GM18519 (cell line): ENCODE data around the gene PPP1CA.

ENCODE experiments used
- ATAC-seq: cut with Tn5 transposase; IDR thresholded peaks from one replicate; pipeline ENCODE4 v1.9.1; 2021; ENCODE audit warnings: mild to moderate bottlenecking, moderate library complexity; ENCODE audit not compliant: unreplicated experiment, low FRiP score

PPP1CA gene

GRCh38 chr11:67401495-67402191 lies at the start of gene PPP1CA:
TSS of gene PPP1CA (minus strand) at chr11:67401858. CDS start at chr11:67401782, 76 bp downstream.
- ATAC-seq: peak; percentile 32

GRCh38 chr11:67450796-67451657 lies 49.4 kb upstream of the PPP1CA start:
- ATAC-seq: no peak

DNA sequence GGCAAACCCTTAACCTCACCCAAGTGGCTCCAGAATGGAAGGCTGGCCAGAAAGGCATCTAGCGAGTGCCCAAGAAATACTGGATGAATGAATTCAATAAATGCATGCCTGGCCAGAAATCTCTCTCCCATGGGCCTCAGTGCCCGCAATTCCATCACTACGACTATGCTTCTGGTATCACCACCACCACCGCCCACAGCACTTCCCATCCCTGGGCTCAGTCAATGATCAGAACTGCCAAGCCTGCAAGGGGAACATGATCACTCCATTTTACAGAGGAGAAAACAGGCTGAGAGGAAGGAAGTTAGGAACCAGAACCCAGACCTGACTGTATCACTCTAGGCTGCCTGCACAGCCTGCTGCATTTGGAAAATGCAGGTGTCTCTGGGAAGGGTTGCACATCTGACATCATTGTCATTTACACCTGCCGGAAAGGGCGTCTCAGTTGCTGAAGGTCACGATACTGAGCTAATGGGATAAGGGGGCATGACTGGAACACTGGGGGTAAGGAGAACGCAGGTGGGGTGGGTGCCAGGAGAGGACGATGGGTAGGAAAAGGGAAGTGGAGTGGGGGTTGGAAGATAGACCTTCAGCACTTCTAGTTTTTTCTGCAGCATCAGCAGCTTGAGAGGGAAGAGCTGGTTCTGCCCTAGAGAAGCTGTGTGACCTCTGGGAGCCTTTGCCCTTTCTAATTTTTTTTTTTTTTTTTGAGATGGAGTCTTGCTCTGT lies 47.6 kb upstream of the PPP1CA start:
- ATAC-seq: no peak

DNA sequence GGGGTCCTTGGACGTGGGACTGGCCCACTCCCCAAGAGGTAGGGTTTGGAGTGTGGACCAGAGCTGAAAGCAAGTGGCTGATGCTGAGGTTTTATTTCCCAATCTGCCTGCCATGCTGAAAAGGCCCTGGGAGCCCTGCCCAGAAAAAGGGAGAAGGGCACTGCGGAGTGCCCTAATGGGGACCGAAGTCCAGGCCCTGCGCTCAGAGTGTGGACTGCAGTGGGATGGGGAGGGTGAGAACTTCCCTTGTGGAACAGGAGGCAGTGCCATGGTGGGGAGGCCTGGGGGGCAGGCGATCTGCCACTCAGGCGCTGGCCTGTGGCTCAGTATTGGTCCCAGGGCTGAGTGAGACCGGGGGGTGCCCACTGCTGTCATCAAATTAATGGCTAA lies 46.6 kb upstream of the PPP1CA start:
- no peak for ATAC-seq

- ATAC-seq: no peak
Measured at GRCh38 chr11:67445515-67445914, 43.9 kb upstream of the PPP1CA start.

DNA sequence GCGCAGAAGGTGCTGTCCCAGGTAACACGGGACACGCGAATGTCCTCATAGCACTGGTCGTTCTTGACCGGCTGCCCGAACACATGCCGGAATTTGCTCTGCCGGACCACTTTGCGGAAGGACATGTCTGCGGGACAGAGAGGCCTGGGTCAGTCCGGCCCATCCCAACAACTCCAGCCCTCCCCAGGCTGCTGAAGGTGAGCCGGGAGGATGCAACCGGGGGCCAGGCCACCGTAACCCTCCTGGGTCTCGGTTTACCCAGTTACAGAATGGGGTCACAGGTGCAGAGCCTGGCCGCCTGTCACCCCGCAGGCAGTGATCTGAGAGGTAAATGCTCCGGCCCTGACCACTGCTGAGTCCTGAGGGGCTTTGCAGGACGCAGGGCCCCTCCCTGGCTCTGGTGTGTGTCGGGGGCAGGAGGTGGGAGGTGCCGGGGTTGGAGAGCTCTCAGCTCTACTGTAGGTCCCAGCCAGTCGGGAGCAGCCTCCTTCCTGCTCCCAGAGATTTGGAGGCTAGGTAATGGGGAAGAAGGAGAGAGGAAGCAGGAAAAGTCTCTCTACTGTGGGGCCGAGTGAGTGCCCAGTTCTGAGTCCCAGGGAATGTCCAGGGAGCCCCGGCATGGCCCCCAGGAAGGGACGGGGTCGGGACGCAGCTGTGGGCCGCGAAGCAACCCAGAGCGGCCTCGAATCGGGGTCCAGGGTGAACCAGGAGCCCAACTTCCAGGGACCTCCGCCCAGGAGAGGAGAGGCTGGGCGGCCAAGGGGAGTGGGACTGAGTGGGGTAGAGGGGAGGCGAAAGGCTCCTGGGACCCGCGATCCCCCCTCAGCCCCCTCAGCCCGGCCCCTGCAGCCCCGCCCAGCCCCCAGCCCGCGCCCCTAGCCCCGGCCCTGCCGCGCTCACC lies 41.1 kb upstream of the PPP1CA start:
- no peak for ATAC-seq

DNA sequence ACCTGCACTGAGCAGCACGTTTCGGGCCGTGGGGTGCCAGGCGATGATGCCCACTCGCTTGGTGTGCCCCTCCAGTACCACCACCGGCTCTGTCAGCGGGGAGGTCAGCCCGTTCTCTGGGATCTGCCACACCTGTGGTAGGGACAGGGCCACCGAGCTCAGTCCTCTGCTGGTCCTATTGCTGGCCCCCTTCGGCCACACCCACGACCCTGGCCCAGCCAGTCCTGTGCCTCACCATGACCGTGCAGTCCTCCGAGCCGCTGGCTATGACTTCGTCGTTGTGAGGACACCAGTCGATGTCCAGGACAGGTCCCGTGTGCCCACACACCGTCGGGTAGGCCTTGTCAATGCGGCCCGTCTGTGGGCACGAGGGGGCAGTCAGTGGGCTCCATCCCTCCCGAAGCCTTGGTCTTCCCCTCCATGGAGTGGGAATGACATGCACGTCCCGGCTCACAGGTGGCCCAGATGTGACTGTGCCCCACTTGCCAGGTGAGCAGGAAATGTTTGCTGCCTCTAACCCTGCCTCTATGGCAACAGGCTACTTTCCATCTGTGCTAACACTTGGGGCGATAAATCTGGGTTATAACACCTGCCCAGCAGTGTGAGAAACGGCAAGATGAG lies 40.2 kb upstream of the PPP1CA start:
- no peak for ATAC-seq

DNA sequence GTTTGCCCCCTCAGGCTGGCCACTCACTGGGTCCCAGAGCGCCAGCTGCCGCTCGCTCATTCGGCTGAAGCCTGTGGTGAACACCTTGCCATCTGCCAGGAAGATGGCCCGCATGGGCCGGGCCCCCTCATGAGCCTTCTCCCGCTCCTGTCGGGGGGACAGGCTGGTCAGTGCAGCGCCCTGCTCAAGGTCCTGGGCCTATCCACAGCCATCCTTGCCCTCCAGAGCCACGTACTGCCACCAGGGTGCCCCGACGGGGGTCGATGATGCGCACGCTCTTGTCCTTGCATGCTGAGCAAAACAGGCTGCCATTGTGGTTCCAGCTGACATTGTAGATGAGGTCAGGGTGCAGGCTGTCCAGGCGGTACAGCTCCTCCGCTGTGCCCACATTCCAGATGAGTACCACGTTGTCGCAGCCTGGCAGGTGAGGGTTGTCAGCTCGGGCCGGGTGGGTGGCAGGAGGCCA lies 39.5 kb upstream of the PPP1CA start:
- ATAC-seq: no peak

DNA sequence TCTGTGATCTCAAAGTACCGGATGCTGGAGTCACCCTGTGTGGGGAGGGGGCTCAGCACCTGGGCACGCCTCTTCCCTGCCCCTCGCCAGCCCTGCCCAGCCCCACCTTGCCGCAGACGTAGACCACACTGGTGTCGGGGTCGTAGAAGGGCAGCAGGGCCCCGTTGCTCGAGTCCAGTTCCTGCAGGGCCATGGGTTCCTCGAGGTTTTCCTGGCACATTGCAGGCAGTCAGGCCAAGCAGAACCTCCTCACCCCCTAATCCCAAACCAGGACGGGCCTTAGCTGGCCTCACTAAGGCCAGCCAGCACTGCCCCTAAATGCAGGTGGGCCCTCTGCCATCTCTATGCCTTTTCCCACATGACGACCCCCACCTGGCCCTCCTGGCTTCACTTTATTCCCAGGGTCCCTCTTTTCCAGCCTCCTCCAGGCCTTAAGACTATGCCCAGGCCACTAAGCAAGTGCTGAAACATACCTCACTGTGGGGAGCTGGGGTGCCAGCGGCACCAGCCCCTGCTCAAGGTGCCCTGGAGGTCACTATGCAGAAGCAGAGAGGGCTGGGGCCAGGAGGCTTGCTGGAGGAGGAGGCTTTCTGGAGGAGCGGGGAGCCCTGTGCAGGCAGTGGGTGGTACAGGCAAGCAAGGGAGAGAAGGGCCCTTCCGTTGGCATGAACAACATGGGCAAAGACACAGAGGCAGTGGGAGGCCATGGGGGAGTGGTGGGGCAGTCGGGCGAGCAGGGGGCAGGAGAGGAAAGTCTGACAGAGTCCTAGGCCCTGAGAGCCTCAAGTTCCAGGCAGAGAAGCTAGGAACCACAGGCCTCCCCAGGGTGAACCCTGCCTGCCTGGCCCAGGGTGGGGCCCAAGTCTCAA lies 38.8 kb upstream of the PPP1CA start:
- no peak for ATAC-seq

DNA sequence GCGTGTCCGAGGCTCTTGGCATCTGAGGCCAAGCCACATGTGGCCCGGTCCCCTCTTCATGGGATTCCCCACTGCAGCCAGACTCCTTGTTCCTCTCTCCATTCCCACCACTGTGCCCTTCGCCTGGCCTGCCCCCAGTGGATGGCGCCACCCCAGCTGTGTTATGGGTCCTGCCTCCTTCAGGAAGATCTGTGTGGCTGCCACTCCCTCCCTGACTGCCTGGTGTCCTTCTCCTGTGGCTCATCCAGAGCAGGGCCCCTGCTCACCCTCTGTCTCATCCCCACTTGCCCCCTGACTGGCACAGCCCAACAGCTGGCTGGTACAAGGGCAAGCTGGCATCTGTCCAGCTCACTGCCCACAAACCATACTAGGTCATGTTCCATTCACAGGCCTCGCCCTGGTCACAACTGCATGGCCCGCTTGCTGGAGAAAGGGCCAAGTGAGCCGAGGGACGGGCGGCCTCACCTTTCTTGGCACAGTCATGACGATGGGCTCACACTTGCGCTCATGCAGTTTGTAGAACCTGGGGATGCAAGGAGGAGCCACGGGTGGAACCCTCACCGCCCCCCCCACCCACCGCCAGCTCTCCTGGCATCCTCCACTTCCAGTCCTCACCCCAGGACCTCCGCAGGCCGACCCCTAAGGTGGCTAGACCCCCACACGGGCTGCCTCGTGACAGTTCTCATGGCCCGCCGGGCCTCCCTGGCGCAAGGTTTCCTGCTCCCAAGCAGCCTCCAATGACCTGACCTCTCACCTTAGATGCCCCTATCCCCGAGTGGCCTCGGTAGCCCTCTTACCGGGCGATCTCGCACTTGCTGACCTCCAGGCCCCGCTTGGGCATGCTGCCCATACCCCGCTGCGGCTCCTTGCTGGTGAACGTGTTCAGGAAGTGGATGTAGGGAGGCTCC lies 37.9 kb upstream of the PPP1CA start:
- ATAC-seq: no peak

DNA sequence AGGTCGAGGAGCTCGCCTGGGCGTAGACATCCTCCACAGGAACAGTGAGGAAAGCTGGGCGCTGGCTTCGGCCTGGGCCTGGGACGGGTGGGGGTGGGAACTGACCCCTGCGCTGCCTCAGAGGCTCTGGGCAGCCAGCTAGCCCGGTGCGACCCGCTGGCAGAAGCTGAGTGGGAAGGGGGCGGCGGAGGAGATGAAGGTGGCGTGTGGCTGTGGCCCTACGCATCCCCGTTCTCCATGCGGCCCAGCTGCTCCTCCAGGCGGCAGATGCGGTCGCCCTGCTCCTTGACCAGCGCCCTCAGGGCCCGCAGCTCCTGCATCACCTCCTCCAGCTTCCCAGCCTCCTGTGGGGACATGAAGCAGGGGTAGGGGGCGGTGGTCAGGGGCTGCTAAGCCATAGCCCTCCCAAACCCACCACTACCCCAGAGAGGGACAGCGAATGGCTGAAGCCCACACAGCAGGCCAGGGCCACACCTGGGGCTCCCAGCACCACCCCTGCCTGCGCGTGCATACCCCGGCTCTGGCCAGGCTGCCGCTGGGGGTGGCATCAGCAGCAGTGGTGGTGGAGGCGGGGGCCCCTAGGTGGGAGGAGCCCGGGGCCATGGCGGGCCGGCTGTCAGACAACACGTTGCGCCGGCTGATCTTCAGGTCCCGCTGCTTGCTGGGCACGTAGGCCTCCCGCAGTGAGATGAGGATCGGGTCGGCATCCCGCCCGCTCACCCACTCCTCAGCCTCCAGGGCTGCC lies 36.7 kb upstream of the PPP1CA start:
- no peak for ATAC-seq

GRCh38 chr11:67437809-67438157 lies 36.1 kb upstream of the PPP1CA start:
- no peak for ATAC-seq

GRCh38 chr11:67437082-67437808 lies 35.6 kb upstream of the PPP1CA start, which contains the start of gene PTPRCAP:
TSS of gene PTPRCAP (minus strand) at chr11:67437682. CDS start at chr11:67437619, 63 bp downstream.
- no peak for ATAC-seq

DNA sequence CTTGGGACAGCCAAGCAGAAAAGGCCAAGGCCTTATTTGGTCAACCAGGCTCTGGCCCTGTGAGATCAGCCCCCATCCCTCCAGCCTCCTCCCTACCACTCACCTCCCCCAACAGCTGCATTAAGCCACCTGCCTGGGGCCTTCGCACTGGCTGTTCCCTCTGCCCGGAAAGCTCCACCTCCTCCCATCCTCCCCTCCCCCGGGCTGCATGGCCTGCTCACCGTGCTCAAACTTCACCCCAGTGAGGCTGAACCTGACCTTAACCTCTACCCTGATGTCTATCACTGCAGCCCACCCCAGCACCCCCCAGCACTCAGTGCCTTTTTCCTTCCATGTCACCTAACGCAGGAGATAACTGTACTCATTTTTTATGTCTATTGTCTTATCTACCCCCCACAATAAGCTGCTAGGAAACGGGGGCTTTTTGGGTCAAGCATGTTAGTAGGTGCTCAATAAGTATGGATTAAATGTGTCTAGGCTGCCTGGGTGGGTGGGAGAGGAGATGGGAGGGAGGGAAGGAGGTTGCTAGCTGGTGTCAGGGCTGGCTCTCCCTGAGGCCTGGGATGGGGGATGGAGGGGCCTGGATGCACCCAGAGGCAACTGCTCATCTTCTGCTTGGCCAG lies 34.9 kb upstream of the PPP1CA start:
- no peak for ATAC-seq

DNA sequence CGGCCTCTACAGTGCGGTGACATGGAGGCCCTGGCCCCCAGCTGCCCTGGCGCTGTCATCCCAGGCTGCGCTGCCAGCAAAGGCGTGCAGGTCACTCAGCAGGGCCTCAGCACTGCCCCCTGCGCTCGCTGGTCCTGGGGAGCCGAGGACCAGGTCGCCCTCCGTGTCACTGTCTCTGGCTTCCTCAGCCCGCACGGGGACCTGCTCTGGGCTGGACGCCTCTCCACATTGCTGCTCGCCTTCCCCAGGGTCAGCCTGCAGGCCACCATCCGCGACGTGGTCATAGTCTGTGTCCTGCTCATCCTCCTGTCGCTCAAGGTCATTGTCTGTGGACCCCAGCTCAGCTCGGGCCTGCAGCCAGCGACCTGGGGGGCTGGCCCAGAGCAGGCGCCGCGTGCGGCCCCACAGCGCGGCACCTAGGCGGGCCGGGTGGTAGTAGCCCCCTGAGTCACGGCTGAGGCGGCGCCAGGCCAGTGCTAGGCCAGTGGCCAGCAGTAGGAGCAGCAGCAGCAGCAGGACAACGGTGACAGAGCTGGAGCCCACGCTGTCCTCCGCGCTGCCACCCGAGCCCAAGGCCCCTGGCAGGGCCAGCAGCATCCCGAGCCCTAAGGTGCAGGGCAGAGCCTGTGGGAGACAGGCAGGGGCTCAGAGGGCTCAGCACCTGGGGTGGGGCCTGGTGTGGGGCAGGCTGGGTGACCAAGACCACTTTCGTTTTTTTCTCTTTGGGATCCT lies 34.2 kb upstream of the PPP1CA start:
- ATAC-seq: no peak
